BE2C (cell line): ENCODE results near the gene PPP1R8.

Source experiments
- DNase-seq: peaks from one replicate; pipeline ENCODE4 v3.0.0-alpha.2; 2020
- H3K27me3 ChIP-seq: fragments of 250-450 bp; sonication (Bioruptor Pico); 2 replicates; pipeline ENCODE4 v1.5.1; 2020; ENCODE audit warnings: mild to moderate bottlenecking
- H3K36me3 ChIP-seq: fragments of 250-450 bp; sonication (Bioruptor Pico); 2 replicates; pipeline ENCODE4 v1.5.1; 2020; ENCODE audit warnings: mild to moderate bottlenecking
- H3K4me1 ChIP-seq: fragments of 250-450 bp; sonication (Bioruptor Pico); 2 replicates; pipeline ENCODE4 v1.5.1; 2020
- H3K4me3 ChIP-seq: 2 replicates; pipeline ENCODE4 v1.5.1; 2011; ENCODE audit warnings: low read depth, low read length
- H3K9me3 ChIP-seq: fragments of 250-450 bp; sonication (Bioruptor Pico); 2 replicates; pipeline ENCODE4 v1.5.1; 2020
- CTCF ChIP-seq: IDR thresholded peaks from 2 replicates; pipeline ENCODE4 v1.5.1; 2012; ENCODE audit warnings: mild to moderate bottlenecking, low read depth, low read length

Gene PPP1R8

GRCh38 chr1:27876341-27877114 is 45.9 kb downstream of the PPP1R8 start:
- H3K9me3 ChIP-seq: no peaks in the 10 kb centered on the region
- no peaks in the 10 kb centered on the region for H3K36me3 ChIP-seq
- H3K4me1 ChIP-seq: no peaks in the 10 kb centered on the region
- no peak for TF ChIP-seq CTCF
- DNase-seq: no peak
- H3K4me3 ChIP-seq: no peak overlapping the region
- no peaks in the 10 kb centered on the region for H3K27me3 ChIP-seq

GRCh38 chr1:27877115-27877416 is 46.5 kb downstream of the PPP1R8 start:
- no peaks in the 10 kb centered on the region for H3K4me1 ChIP-seq
- no peak for DNase-seq

GRCh38 chr1:27878039-27878438 is 47.5 kb downstream of the PPP1R8 start:
- Histone ChIP-seq H3K4me1 (no peaks in the 10 kb centered on the region), H3K27me3 (no peaks in the 10 kb centered on the region), H3K36me3 (no peaks in the 10 kb centered on the region), H3K4me3 (no peak overlapping the region), H3K9me3 (no peaks in the 10 kb centered on the region)
- DNase-seq: no peak
- TF ChIP-seq CTCF: no peak

More at GRCh38 chr1:27877115-27877416, 46.5 kb downstream of the PPP1R8 start:
- no peak overlapping the region for H3K4me3 ChIP-seq
- TF ChIP-seq CTCF: no peak
- no peaks in the 10 kb centered on the region for H3K9me3 ChIP-seq
- no peaks in the 10 kb centered on the region for H3K27me3 ChIP-seq
- no peaks in the 10 kb centered on the region for H3K36me3 ChIP-seq

GRCh38 chr1:27878787-27879335 is 48.3 kb downstream of the PPP1R8 start:
- no peaks in the 10 kb centered on the region for H3K9me3 ChIP-seq
- no peaks in the 10 kb centered on the region for H3K27me3 ChIP-seq
- DNase-seq: no peak
- TF ChIP-seq CTCF: no peak
- no peaks in the 10 kb centered on the region for H3K36me3 ChIP-seq
- H3K4me3 ChIP-seq: no peak overlapping the region
- H3K4me1 ChIP-seq: no peaks in the 10 kb centered on the region

GRCh38 chr1:27879374-27880082 is 48.9 kb downstream of the PPP1R8 start:
- no peaks in the 10 kb centered on the region for H3K27me3 ChIP-seq
- H3K4me1 ChIP-seq: no peaks in the 10 kb centered on the region
- no peak overlapping the region for H3K4me3 ChIP-seq
- no peaks in the 10 kb centered on the region for H3K9me3 ChIP-seq
- peak; percentile 28 for DNase-seq
- no peaks in the 10 kb centered on the region for H3K36me3 ChIP-seq
- TF ChIP-seq CTCF: no peak

GRCh38 chr1:27882543-27882903 is 51.9 kb downstream of the PPP1R8 start:
- H3K4me1 ChIP-seq: no peaks in the 10 kb centered on the region
- no peaks in the 10 kb centered on the region for H3K36me3 ChIP-seq
- no peaks in the 10 kb centered on the region for H3K27me3 ChIP-seq
- H3K9me3 ChIP-seq: no peaks in the 10 kb centered on the region
- DNase-seq: no peak
- H3K4me3 ChIP-seq: no peak overlapping the region
- TF ChIP-seq CTCF: no peak
